ENCODE data around the gene DGKI.

The DGKI gene

DNA sequence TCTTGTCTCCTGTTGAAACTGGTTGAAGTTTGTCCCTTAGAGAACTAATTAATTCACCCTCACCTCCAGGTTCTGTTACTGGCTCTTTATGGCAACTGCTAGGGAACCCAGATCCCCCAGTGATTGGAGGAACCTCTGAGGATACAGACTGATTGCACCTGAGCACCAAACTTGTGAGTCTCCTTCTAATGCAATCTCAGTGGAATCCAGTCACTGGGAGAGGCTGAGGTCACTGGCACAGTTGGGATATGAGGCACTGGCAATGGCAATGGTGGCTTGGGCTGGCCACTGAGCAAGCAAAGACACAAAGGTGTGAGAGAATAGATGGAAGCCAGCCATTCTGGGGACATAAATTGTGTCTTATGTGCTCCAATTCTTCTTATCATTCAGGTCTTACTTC is 5.3 kb upstream of the DGKI start:
- TF ChIP-seq, protein P1, sequence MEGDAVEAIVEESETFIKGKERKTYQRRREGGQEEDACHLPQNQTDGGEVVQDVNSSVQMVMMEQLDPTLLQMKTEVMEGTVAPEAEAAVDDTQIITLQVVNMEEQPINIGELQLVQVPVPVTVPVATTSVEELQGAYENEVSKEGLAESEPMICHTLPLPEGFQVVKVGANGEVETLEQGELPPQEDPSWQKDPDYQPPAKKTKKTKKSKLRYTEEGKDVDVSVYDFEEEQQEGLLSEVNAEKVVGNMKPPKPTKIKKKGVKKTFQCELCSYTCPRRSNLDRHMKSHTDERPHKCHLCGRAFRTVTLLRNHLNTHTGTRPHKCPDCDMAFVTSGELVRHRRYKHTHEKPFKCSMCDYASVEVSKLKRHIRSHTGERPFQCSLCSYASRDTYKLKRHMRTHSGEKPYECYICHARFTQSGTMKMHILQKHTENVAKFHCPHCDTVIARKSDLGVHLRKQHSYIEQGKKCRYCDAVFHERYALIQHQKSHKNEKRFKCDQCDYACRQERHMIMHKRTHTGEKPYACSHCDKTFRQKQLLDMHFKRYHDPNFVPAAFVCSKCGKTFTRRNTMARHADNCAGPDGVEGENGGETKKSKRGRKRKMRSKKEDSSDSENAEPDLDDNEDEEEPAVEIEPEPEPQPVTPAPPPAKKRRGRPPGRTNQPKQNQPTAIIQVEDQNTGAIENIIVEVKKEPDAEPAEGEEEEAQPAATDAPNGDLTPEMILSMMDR (IDR thresholded peaks at IDR 0.05), result no peak

GRCh38 chr7:137850972-137851945 is 4.5 kb upstream of the DGKI start:
- TF ChIP-seq, protein P1 (IDR thresholded peaks at IDR 0.05), result no peak

- TF ChIP-seq, protein P1 (IDR thresholded peaks at IDR 0.05), result no peak
Measured at GRCh38 chr7:137850571-137850970, 3.8 kb upstream of the DGKI start.

GRCh38 chr7:137848095-137848494 is 1.3 kb upstream of the DGKI start:
- TF ChIP-seq, protein P1 (IDR thresholded peaks at IDR 0.05), result no peak

DNA sequence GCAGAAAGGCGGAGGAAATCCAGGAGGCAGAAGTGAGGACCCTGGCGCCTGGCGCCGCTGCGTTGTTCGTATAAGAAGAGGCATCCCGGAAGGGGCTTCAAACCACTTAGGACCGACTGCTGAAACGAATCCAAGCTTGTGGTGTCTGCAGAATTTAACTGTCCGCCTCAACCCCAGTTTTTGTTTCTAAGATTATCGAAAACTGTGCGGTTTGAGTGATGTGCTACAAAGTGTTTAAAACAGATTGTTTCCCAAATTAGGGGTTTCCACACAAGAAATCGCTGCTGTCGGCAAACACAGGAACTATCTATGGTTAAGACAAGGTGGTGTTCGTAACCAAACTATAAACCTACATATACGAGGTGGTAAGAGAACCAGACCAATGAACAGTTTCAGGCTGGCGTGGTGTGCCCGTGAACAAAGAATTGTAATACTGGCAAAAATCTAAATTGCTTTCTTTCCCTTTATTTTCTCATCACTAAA is 835 bp upstream of the DGKI start:
- TF ChIP-seq, protein P1 (IDR thresholded peaks at IDR 0.05), result no peak

DNA sequence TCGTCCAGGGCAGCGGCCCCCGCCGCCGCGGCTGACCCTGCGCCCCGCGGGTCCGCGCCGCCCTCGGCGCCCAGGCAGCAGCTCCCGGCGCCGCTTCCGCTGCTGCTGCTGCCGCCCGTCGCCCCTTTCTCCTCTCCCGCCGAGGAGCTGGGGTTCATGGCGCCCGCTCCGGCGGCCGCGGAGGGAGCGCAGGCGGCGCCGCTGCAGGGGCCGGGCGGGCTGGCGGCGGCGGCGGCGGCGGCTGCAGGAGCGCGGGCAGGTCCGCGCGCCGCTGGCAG is 286 bp downstream of the DGKI start:
- TF ChIP-seq, protein P1 (IDR thresholded peaks at IDR 0.05), result no peak

- TF ChIP-seq, protein P1 (IDR thresholded peaks at IDR 0.05), result no peak
Measured at GRCh38 chr7:137844677-137845425, 1.9 kb downstream of the DGKI start.

All from LNCAP (cell line).